ENCODE data around the gene LBH. TPM values are rescaled to one million over a fixed set of nuclear protein-coding genes. Genes with fewer than 3 reads are reported as not detected.

Gene LBH
- total and polyA plus RNA-seq, 2 donors (not counting 3 experiments of a cell fraction or from before 2014, with no cell fraction given): 5.3 to 5.5 TPM

- H3K4me2 ChIP-seq (ENCODE audit: insufficient read depth, low read length): no peak overlapping the region
- dilution Hi-C loops (cut with MboI; ENCODE audit: extremely low pct_ligation_motif_present, low sequenced_read_pairs): no loop called here
- ChIA-PET POLR2A (interaction anchor here (0.7 kb wide), 1 partner anchor 367 kb away, joined by 4 read pairs; no protein-coding TSS in a partner anchor), CTCF (no interaction called here)
- FAIRE-seq (no peak), DNase-seq (ENCODE audit: low read depth, low spot score) (no peak)
- BruUV-seq (replicated peaks): no TSS peak
- no peak overlapping the region for H3K4me3 ChIP-seq (replicated peaks in 1 of 3; ENCODE audit: insufficient read depth in 1 of 3, low read depth in 1 of 3, low read length in 3 of 3)
- H3K36me3 ChIP-seq (ENCODE audit: control insufficient read depth in 2 of 2, extremely low read depth in 1 of 2, insufficient read depth in 2 of 2, low read length in 2 of 2): no peaks in the 10 kb centered on the region
- H2AFZ ChIP-seq (ENCODE audit: low read depth, low read length): no peak overlapping the region
- no peaks in the 10 kb centered on the region for H3K27me3 ChIP-seq (ENCODE audit: control insufficient read depth in 2 of 2, insufficient read depth in 2 of 2, low read length in 2 of 2)
- no peaks in the 10 kb centered on the region for H3K79me2 ChIP-seq (ENCODE audit: control insufficient read depth, insufficient read depth, low read length)
- no peak overlapping the region for H3K27ac ChIP-seq (ENCODE audit: insufficient read depth, low read depth, low read length)
- H3K9me3 ChIP-seq (replicated peaks; ENCODE audit: control insufficient read depth, insufficient read depth, low read length): no peaks in the 10 kb centered on the region
- H3K4me1 ChIP-seq (ENCODE audit: control insufficient read depth, extremely low read depth, insufficient read depth, low read length): no peaks in the 10 kb centered on the region
- no peaks in the 10 kb centered on the region for H3K9me1 ChIP-seq (replicated peaks; ENCODE audit: control insufficient read depth, extremely low read depth, insufficient read depth, low read length)
- no peaks in the 10 kb centered on the region for H4K20me1 ChIP-seq (replicated peaks; ENCODE audit: control insufficient read depth, extremely low read depth, insufficient read depth, low read length)
- intact Hi-C loops (cut with micrococcal nuclease): no loop called here
- H3K9ac ChIP-seq (replicated peaks; ENCODE audit: extremely low read depth, insufficient read depth, low read length): no peak overlapping the region
- TF ChIP-seq, protein P1, sequence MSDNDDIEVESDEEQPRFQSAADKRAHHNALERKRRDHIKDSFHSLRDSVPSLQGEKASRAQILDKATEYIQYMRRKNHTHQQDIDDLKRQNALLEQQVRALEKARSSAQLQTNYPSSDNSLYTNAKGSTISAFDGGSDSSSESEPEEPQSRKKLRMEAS (IDR thresholded peaks at IDR 0.05; ENCODE audit: insufficient read depth, insufficient read length): no peak
- no peak for TF ChIP-seq CTCF (IDR thresholded peaks at IDR 0.05; ENCODE audit: extremely low read depth in 1 of 2, insufficient read depth in 1 of 2, low read depth in 1 of 2, low read length in 2 of 2)
- no peak for TF ChIP-seq POLR2A (IDR thresholded peaks at IDR 0.05; ENCODE audit: low read depth, low read length)
- TF ChIP-seq JUN (IDR thresholded peaks at IDR 0.05; ENCODE audit: borderline replicate concordance, insufficient read depth, insufficient read length, low read depth): no peak
Measured at GRCh38 chr2:30305235-30305634, 73.9 kb downstream of the LBH start.

DNA sequence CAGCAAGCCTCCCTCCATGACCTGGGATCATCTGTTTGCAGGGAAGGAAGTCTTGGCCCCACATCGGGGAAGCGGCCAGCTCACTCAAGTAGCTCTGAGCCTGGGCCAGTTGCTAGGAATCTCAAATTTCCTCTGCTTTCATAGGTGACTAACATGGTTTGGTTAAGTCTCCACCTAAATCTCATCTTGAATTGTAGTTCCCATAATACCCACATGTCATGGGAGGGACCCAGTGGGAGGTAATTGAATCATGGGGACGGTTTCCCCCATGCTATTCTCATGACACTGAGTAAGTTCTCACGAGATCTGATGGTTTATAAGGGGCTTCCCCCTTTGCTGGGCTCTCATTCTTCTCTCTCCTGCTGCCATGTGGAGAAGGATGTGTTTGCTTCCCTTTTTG lies 75.2 kb downstream of the LBH start:
- ChIA-PET CTCF (no interaction called here), POLR2A (no interaction called here)
- Histone ChIP-seq H3K4me2 (ENCODE audit: insufficient read depth, low read length) (no peak overlapping the region), H3K27ac (ENCODE audit: insufficient read depth, low read depth, low read length) (no peak overlapping the region), H3K27me3 (ENCODE audit: control insufficient read depth in 2 of 2, insufficient read depth in 2 of 2, low read length in 2 of 2) (no peaks in the 10 kb centered on the region), H3K79me2 (ENCODE audit: control insufficient read depth, insufficient read depth, low read length) (no peaks in the 10 kb centered on the region), H3K9ac (replicated peaks; ENCODE audit: extremely low read depth, insufficient read depth, low read length) (no peak overlapping the region), H4K20me1 (replicated peaks; ENCODE audit: control insufficient read depth, extremely low read depth, insufficient read depth, low read length) (no peaks in the 10 kb centered on the region), H3K36me3 (ENCODE audit: control insufficient read depth in 2 of 2, extremely low read depth in 1 of 2, insufficient read depth in 2 of 2, low read length in 2 of 2) (no peaks in the 10 kb centered on the region), H3K4me3 (replicated peaks in 1 of 3; ENCODE audit: insufficient read depth in 1 of 3, low read depth in 1 of 3, low read length in 3 of 3) (no peak overlapping the region), H3K4me1 (ENCODE audit: control insufficient read depth, extremely low read depth, insufficient read depth, low read length) (no peaks in the 10 kb centered on the region), H3K9me1 (replicated peaks; ENCODE audit: control insufficient read depth, extremely low read depth, insufficient read depth, low read length) (no peaks in the 10 kb centered on the region), H3K9me3 (replicated peaks; ENCODE audit: control insufficient read depth, insufficient read depth, low read length) (no peaks in the 10 kb centered on the region), H2AFZ (ENCODE audit: low read depth, low read length) (no peak overlapping the region)
- no peak for TF ChIP-seq JUN (IDR thresholded peaks at IDR 0.05; ENCODE audit: borderline replicate concordance, insufficient read depth, insufficient read length, low read depth)
- TF ChIP-seq CTCF (IDR thresholded peaks at IDR 0.05; ENCODE audit: extremely low read depth in 1 of 2, insufficient read depth in 1 of 2, low read depth in 1 of 2, low read length in 2 of 2): no peak
- TF ChIP-seq POLR2A (IDR thresholded peaks at IDR 0.05; ENCODE audit: low read depth, low read length): no peak
- intact Hi-C loops (cut with micrococcal nuclease) (no loop called here), dilution Hi-C loops (cut with MboI; ENCODE audit: extremely low pct_ligation_motif_present, low sequenced_read_pairs) (no loop called here)
- no peak for DNase-seq (ENCODE audit: low read depth, low spot score)
- no TSS peak for BruUV-seq (replicated peaks)
- FAIRE-seq: no peak

Data from endothelial cell of umbilical vein (primary cell).